Measurements from ENCODE around the gene RABGAP1L.
A peak's percentile ranks its signal among the peaks of the same experiment; 100 is the strongest.

Gene RABGAP1L

DNA sequence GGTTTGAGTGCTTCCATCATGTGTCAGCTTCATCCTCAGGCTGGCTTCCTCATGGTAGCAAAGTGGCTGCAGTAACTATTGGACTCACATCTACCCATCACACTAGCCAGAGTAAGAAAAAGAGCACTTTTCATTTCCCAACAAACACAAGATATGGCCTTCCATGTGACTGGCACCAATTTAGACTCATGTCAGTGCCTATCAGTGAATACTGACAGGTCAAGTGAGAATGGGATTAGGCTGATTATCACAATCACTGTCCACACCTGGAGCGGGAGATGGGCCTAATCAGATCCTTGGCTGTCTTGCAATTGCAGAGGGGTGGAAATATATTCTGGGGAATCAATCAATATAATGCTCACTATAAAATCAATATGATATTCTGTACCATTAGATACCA lies 2.9 kb upstream of the RABGAP1L start:
- TF ChIP-seq, protein P1, sequence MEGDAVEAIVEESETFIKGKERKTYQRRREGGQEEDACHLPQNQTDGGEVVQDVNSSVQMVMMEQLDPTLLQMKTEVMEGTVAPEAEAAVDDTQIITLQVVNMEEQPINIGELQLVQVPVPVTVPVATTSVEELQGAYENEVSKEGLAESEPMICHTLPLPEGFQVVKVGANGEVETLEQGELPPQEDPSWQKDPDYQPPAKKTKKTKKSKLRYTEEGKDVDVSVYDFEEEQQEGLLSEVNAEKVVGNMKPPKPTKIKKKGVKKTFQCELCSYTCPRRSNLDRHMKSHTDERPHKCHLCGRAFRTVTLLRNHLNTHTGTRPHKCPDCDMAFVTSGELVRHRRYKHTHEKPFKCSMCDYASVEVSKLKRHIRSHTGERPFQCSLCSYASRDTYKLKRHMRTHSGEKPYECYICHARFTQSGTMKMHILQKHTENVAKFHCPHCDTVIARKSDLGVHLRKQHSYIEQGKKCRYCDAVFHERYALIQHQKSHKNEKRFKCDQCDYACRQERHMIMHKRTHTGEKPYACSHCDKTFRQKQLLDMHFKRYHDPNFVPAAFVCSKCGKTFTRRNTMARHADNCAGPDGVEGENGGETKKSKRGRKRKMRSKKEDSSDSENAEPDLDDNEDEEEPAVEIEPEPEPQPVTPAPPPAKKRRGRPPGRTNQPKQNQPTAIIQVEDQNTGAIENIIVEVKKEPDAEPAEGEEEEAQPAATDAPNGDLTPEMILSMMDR (IDR thresholded peaks at IDR 0.05; ENCODE audit: low read depth, low read length), result no peak
- H3K4me3 ChIP-seq (replicated peaks in 1 of 2; ENCODE audit: low read depth in 2 of 2, low read length in 2 of 2), result no peak overlapping the region
- no peak for DNase-seq (ENCODE audit: low read depth in 2 of 2)

DNA sequence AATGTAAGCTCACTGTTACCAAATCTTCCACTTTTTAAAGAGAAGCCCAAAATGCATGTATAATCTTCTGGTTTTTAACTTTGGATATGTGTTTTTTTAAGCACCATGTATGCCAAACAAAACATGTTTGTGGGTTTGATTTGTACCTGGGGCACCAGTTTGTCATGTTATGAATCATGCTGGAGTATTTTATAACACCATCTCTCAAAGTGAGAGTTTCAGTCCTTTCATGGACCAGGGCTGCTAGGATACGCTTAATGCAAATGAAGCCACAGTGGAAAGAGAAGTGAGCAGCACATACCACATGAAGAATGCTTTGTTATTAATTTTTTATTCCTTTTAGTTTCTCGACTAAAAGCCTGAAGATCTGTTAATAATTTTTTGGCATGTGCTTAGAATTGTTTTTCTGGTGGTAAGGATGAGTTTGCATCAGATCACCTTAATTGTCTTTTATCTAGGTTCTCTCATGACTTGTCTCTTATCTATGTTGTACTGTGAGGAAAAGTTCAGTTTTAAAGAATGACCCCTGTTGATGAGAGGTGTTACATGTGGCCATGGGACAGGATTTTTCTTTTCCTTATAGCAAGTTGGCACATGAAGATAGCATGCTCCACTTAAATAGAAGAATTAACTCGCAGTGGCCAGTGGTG lies 2.0 kb upstream of the RABGAP1L start:
- no peak for DNase-seq (ENCODE audit: low read depth in 2 of 2)
- H3K4me3 ChIP-seq (replicated peaks in 1 of 2; ENCODE audit: low read depth in 2 of 2, low read length in 2 of 2), result no peak overlapping the region
- TF ChIP-seq, protein P1 (IDR thresholded peaks at IDR 0.05; ENCODE audit: low read depth, low read length), result no peak

DNA sequence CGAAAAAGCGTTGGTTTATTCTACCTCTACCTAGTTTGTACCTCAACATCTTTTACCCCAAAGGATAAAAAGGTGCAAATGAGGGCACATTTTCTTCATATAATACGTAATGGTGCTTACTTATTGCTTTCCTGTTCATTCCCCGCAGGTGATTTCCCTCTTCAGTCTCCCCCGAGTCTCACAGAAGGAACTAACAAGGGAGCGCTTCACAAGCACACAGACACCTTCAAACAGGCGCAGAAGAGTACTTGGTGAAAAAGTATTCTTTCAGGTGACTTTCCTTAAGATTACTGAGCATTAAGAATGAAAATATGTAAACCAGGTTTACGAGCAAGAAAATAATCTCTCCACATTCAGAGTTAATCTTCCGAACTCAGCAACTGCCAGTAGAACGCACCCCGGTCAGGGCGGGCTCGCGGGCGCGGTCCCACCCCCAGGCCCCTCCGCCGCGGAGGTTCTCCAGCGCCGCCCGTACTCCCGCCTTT lies 511 bp upstream of the RABGAP1L start:
- DNase-seq (ENCODE audit: low read depth in 2 of 2), result no peak
- TF ChIP-seq, protein P1 (IDR thresholded peaks at IDR 0.05; ENCODE audit: low read depth, low read length), result no peak
- peak overlapping the region; percentile 47 to 93 for H3K4me3 ChIP-seq (replicated peaks in 1 of 2; ENCODE audit: low read depth in 2 of 2, low read length in 2 of 2)

DNA sequence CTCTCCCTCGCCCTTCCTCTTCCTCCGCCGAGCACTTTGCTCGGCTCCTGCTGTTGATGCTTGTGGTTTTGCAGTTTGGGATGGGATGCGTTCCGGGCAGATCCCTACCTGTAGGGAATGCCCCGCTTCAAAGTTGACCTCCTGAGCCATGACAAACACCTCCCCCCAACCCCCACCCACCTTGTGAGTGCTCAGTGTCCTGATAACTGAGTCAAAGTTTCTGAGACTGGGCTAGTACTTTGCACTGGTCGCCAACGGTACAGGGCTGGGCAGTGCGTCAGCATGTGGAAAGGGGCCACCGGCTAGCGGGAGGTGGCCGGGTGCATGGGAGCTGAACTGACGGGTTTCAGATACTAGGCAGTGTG lies 771 bp downstream of the RABGAP1L start:
- DNase-seq (ENCODE audit: low read depth in 2 of 2), result peak; percentile 31 to 38
- TF ChIP-seq, protein P1 (IDR thresholded peaks at IDR 0.05; ENCODE audit: low read depth, low read length), result no peak
- peak overlapping the region; percentile 92 to 93 for H3K4me3 ChIP-seq (replicated peaks in 1 of 2; ENCODE audit: low read depth in 2 of 2, low read length in 2 of 2)

DNA sequence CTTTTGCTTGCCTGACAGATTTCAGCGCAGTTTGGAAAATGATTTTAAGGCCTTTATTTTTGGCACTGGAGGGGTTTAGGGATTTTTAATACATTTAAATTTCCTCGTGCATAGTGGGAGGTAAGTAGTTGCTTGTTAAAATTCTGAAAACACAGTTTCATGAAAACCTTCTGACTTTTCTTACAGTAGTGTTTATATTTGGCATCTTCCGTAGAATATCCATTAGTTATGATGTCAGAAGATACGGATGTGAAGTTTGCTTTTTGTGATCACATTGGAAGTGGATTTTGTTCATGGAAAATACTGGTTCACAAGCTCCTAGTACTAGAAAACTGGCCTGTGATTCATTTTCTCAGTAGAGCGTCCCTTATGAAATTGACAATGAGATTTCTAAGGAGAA lies 1.3 kb downstream of the RABGAP1L start:
- no peak for DNase-seq (ENCODE audit: low read depth in 2 of 2)
- TF ChIP-seq, protein P1 (IDR thresholded peaks at IDR 0.05; ENCODE audit: low read depth, low read length), result no peak
- peak overlapping the region; percentile 92 to 93 for H3K4me3 ChIP-seq (replicated peaks in 1 of 2; ENCODE audit: low read depth in 2 of 2, low read length in 2 of 2)

DNA sequence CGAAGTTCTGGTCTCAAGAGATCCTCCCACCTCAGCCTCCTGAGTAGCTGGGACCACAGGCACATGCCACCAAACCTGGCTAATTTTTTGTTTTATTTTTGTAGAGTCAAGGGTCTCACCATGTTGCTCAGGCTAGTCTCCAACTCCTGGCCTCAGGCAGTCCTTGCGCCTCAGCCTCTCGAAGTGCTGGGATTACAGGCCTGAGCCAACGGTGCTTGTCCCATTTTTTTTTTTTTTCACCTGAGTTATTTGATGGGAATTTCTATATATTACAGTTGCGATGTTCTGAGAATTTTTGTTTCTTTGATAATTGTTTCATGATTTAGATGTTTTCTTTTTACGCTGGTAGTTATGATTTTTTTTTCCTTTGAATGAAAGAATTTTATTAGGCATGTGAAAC lies 2.5 kb downstream of the RABGAP1L start:
- TF ChIP-seq, protein P1 (IDR thresholded peaks at IDR 0.05; ENCODE audit: low read depth, low read length), result no peak
- DNase-seq (ENCODE audit: low read depth in 2 of 2), result no peak

DNA sequence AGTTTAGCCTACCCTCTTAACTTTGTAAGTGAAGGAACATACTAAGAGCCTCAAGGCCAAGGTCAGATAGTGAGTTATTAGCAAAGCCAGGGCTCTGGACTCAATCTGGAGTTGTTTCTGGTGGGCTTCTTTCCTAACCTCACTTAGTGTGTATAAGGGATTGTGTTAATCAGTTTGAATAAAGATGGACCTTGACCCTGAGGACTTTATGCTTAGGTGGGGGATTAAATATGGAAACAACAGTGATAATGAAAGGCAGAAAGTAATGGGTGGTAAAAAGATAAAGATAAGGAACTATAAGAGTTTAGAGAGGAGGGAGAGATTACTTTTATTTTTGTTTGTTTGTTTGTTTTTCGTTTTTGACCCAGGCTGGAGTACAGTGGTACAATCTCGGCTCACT lies 5.5 kb downstream of the RABGAP1L start:
- no peak overlapping the region for H3K4me3 ChIP-seq (replicated peaks in 1 of 2; ENCODE audit: low read depth in 2 of 2, low read length in 2 of 2)
- TF ChIP-seq, protein P1 (IDR thresholded peaks at IDR 0.05; ENCODE audit: low read depth, low read length), result no peak
- DNase-seq (ENCODE audit: low read depth in 2 of 2), result no peak

More for the DNA sequence above, 2.5 kb downstream of the RABGAP1L start:
- H3K4me3 ChIP-seq (replicated peaks in 1 of 2; ENCODE audit: low read depth in 2 of 2, low read length in 2 of 2), result no peak overlapping the region
